HCEC 1CT (cell line): ENCODE measurements around the gene PHEX.

Source experiments
- DNase-seq: peaks from one replicate; pipeline ENCODE4 v3.0.0-alpha.2; 2017

PHEX gene

GRCh38 chrX:22110729-22111494 is 78.8 kb downstream of the PHEX start:
- no peak for DNase-seq

GRCh38 chrX:22116605-22117546 is 84.8 kb downstream of the PHEX start:
- no peak for DNase-seq

GRCh38 chrX:22117633-22118032 is 85.5 kb downstream of the PHEX start:
- DNase-seq = no peak

GRCh38 chrX:22118161-22118830 is 86.2 kb downstream of the PHEX start:
- no peak for DNase-seq

GRCh38 chrX:22121161-22121560 is 89.0 kb downstream of the PHEX start:
- DNase-seq = no peak

- DNase-seq = peak; percentile 47
Measured at GRCh38 chrX:22122510-22122909, 90.4 kb downstream of the PHEX start.

- DNase-seq = no peak
Measured at GRCh38 chrX:22124098-22124497, 92.0 kb downstream of the PHEX start.

GRCh38 chrX:22125481-22125880 is 93.4 kb downstream of the PHEX start:
- DNase-seq = no peak

GRCh38 chrX:22126327-22126726 is 94.2 kb downstream of the PHEX start:
- peak; percentile 42 for DNase-seq

- DNase-seq = no peak
Measured at GRCh38 chrX:22128961-22129360, 96.8 kb downstream of the PHEX start.

- DNase-seq = peak; percentile 75
Measured at GRCh38 chrX:22134681-22135080, 102.6 kb downstream of the PHEX start.

- peak; percentile 53 for DNase-seq
Measured at GRCh38 chrX:22135171-22135711, 103.1 kb downstream of the PHEX start.

GRCh38 chrX:22135994-22136684 is 104.0 kb downstream of the PHEX start:
- peak; percentile 68 for DNase-seq

GRCh38 chrX:22136711-22137110 is 104.6 kb downstream of the PHEX start:
- no peak for DNase-seq

GRCh38 chrX:22139822-22140221 is 107.7 kb downstream of the PHEX start:
- DNase-seq = no peak

GRCh38 chrX:22141047-22141730 is 109.1 kb downstream of the PHEX start:
- no peak for DNase-seq

- no peak for DNase-seq
Measured at GRCh38 chrX:22147214-22147613, 115.1 kb downstream of the PHEX start.

GRCh38 chrX:22147942-22148341 is 115.8 kb downstream of the PHEX start:
- DNase-seq = no peak

- DNase-seq = no peak
Measured at GRCh38 chrX:22148565-22148964, 116.4 kb downstream of the PHEX start.

- no peak for DNase-seq
Measured at GRCh38 chrX:22150371-22150770, 118.2 kb downstream of the PHEX start.

- DNase-seq = no peak
Measured at GRCh38 chrX:22155126-22155525, 123.0 kb downstream of the PHEX start.

GRCh38 chrX:22159071-22159470 is 126.9 kb downstream of the PHEX start:
- DNase-seq = peak; percentile 6
